T-helper 17 cell (primary cell): ENCODE results near the gene UGT1A5. TPM values are rescaled to one million over a fixed set of nuclear protein-coding genes. Genes with fewer than 3 reads are reported as not detected.
"Not testable (repeated sequence)": the region's sequence is repeated elsewhere in the genome, so short reads cannot be mapped to it uniquely, and the experiment has no call there.

ENCODE experiments used
- ATAC-seq: fragments of 150-1000 bp; cut with Tn5 transposase; 2 replicates; pipeline ENCODE4 v1.10.0; 2021; ENCODE audit warnings: mild to moderate bottlenecking, moderate library complexity
- DNase-seq, 3 donors: peaks; one replicate each; pipeline versions ENCODE4 v3.0.0 to v3.0.0-alpha.2; 2020 to 2021
- H3K9me3 ChIP-seq: one replicate; pipeline ENCODE4 v1.7.0; 2013; ENCODE audit warnings: low read length, mild to moderate bottlenecking; ENCODE audit not compliant: control insufficient read depth, poor library complexity, severe bottlenecking
- H3K27ac Mint-ChIP-seq: one replicate; pipeline ENCODE4 v1.8.0; 2022; ENCODE audit warnings: mild to moderate bottlenecking, moderate library complexity, mixed read lengths
- H3K27me3 Mint-ChIP-seq: one replicate; pipeline ENCODE4 v1.8.0; 2022; ENCODE audit warnings: mixed read lengths
- H3K36me3 Mint-ChIP-seq: one replicate; pipeline ENCODE4 v1.8.0; 2022; ENCODE audit warnings: low read depth, mixed read lengths
- H3K4me1 Mint-ChIP-seq: one replicate; pipeline ENCODE4 v1.8.0; 2022; ENCODE audit warnings: mild to moderate bottlenecking, mixed read lengths
- H3K4me3 Mint-ChIP-seq: one replicate; pipeline ENCODE4 v1.8.0; 2022; ENCODE audit warnings: mild to moderate bottlenecking, moderate library complexity, mixed read lengths
- total RNA-seq, 4 donors: library from RNA in 2 of 4; stranded (reverse) in 2 of 4; gene quantifications; one replicate each; pipeline ENCODE4 v1.2.3 and lab custom pipeline; 2022 to 2026

The UGT1A5 gene
- total RNA-seq, 2 donors from 2014 or later, result not detected

DNA sequence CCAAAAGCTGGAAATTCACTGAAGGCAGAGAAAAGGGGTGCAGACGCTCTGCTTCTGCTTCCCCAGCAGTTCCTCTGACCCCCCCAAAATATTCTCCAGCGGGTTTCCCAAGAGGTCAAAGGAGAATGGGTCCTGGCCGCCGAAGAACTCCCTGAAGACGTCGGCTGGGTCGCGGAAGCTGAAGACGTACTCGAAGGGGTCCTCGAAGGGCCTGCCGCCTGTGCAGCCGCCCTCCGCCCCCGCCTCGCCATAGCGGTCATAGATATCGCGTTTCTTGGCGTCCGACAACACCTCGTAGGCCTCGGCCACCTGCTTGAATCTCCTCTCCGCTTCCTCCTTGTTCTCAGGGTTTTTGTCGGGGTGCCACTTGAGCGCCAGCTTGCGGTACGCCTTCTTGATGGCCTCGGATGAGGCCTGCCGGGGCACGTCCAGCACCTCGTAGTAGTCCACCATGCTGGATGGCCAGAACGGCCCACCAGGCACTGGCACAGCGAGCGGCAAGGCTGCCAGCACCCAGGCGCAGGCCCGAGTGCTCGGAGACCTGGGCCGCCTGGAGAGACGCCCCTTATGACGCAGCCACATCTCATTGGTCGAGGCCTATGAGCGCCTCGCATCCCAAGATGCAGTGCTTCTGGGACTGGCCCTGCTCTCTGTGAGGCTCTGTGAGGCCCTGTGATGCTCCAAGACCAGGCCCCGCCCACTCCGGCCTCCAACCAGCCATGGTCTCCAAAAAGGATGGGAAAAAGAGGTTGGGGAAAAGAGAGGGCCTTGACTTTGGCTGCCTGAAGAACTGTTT lies 31.0 kb downstream of the UGT1A5 start:
- Mint-ChIP-seq H3K27ac (no peak overlapping the region), H3K27me3 (peaks cover 66% of the 10 kb centered on the region), H3K36me3 (peaks cover 3% of the 10 kb centered on the region), H3K4me3 (no peak overlapping the region), H3K4me1 (no peaks in the 10 kb centered on the region)
- no peak for ATAC-seq
- H3K9me3 ChIP-seq, result no peaks in the 10 kb centered on the region
- no peak for DNase-seq

DNA sequence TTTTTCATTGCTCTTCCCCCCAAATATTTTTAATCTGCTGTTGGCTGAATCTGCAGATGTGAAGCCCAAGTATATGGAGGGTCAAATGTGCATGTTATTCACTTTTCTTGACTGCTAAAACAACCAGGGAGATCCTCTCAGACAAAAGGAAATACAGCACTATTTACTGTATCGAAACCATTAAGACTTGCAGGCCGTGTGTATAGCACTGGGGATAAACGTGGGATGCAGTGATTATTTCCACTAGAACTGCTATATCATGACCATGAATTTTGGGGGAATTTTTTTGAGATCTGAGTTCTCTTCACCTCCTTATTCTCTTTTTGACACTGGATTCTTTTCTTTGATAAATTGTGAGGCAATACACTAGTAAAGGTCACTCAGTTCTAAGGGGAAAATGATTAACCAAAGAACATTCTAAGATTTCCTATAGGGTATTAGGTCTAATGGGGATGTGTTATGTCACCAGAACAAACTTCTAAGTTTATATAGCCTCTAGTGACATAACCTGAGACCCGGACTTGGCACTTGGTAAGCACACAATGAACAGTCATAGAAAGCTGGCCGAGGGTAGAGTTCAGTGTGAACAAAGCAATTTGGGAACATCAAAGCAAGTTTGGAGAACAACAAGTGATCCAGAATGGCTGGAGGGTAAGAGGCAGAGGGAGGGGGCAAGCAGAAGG lies 32.5 kb downstream of the UGT1A5 start:
- DNase-seq (no peak), ATAC-seq (no peak)
- no peak overlapping the region for H3K4me3 Mint-ChIP-seq
- no peaks in the 10 kb centered on the region for H3K9me3 ChIP-seq
- H3K4me1 Mint-ChIP-seq, result no peaks in the 10 kb centered on the region
- H3K27ac Mint-ChIP-seq, result no peak overlapping the region
- H3K36me3 Mint-ChIP-seq, result peaks cover under 1% of the 10 kb centered on the region
- H3K27me3 Mint-ChIP-seq, result peaks cover 52% of the 10 kb centered on the region

DNA sequence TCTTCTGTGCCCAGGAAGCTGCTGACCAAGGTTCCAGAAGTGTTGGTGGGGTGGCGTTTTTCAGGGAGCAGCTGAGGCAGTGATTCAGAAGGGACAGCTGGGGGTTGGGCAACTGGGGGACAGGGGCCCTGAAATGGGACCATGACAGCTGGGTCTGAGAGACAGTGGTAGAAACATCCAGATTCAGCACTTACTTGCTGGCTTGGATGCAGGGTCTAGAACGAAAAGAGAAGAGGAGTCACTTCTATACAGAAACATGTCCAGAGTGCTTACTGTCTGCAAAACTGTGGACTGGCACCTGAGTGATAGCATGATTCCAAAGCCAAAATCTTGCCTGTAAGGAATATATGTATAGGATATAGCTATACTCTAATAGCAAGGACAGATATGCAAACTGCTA lies 33.1 kb downstream of the UGT1A5 start:
- not testable (repeated sequence) for H3K27ac Mint-ChIP-seq, DNase-seq, H3K4me3 Mint-ChIP-seq, H3K36me3 Mint-ChIP-seq, H3K4me1 Mint-ChIP-seq, ATAC-seq, H3K9me3 ChIP-seq
- H3K27me3 Mint-ChIP-seq, result peaks cover 48% of the 10 kb centered on the region

DNA sequence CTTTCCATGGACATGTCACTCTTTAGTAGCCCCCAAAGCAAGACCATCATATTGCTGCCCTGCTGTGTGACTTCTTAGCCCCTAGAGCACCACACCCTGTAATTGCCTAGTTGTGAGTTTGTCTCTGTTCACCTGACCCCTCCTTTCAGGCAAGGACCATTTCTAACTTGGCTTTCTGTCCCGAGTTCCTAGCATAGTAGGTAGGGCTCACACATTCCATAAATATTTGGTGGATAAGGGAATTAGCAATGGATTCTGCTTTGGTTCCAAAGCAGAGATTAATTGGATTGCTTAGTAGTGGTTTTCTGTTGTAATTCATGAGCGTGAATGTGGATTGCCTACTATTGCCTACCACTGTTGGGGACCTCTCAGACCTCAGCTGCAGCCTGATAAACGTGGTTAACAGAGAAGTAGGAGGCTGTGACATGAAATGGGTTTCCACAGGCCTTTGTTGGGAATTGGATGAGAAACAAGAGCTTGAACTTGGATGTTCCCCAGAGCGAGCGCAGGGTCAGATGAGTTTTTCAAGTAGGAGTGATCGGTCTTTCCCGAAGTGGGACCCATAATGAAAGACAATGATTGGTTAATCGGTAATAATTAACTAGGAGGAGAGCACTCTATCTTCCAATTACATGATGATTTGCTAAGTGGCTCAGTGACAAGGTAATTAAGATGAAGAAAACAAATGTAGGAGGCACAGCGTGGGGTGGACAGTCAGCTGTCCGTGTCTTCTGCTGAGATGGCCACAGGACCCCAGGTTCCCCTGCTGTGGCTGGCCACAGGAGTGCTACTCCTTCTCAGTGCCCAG lies 34.0 kb downstream of the UGT1A5 start:
- no peak for ATAC-seq
- no peaks in the 10 kb centered on the region for H3K4me1 Mint-ChIP-seq
- DNase-seq, result no peak
- no peaks in the 10 kb centered on the region for H3K36me3 Mint-ChIP-seq
- H3K9me3 ChIP-seq, result no peaks in the 10 kb centered on the region
- peaks cover 40% of the 10 kb centered on the region for H3K27me3 Mint-ChIP-seq
- H3K4me3 Mint-ChIP-seq, result no peak overlapping the region
- H3K27ac Mint-ChIP-seq, result no peak overlapping the region

DNA sequence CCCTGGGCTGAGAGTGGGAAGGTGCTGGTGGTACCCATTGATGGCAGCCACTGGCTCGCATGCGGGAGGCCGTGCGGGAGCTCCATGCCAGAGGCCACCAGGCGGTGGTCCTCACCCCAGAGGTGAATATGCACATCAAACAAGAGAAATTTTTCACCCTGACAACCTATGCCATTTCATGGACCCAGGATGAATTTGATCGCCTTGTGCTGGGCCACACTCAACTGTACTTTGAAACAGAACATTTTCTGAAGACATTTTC lies 34.5 kb downstream of the UGT1A5 start:
- H3K36me3 Mint-ChIP-seq, result no peaks in the 10 kb centered on the region
- no peaks in the 10 kb centered on the region for H3K9me3 ChIP-seq
- no peak overlapping the region for H3K4me3 Mint-ChIP-seq
- ATAC-seq, result no peak
- no peaks in the 10 kb centered on the region for H3K4me1 Mint-ChIP-seq
- no peak for DNase-seq
- H3K27ac Mint-ChIP-seq, result no peak overlapping the region
- peaks cover 37% of the 10 kb centered on the region for H3K27me3 Mint-ChIP-seq

DNA sequence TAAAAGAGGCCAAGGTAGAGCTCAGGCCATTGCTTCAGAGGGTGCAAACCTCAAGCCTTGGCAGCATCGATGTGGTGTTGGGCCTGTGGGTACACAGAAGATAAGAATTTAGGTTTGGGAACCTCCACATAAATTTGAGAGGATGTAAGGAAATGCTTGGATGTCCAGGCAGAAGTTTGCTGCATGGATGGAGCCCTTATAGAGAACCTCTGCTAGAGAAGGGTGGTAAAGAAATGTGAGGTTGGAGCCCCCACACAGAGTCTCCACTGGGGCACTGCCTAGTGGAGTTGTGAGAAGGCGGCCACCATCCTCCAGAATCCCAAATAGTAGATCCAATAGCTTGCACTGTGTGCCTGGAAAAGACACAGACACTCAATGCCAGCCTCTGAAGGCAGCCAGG lies 38.0 kb downstream of the UGT1A5 start:
- not testable (repeated sequence) for DNase-seq, H3K4me1 Mint-ChIP-seq, H3K27ac Mint-ChIP-seq, ATAC-seq, H3K36me3 Mint-ChIP-seq, H3K4me3 Mint-ChIP-seq, H3K9me3 ChIP-seq
- peaks cover 34% of the 10 kb centered on the region for H3K27me3 Mint-ChIP-seq

DNA sequence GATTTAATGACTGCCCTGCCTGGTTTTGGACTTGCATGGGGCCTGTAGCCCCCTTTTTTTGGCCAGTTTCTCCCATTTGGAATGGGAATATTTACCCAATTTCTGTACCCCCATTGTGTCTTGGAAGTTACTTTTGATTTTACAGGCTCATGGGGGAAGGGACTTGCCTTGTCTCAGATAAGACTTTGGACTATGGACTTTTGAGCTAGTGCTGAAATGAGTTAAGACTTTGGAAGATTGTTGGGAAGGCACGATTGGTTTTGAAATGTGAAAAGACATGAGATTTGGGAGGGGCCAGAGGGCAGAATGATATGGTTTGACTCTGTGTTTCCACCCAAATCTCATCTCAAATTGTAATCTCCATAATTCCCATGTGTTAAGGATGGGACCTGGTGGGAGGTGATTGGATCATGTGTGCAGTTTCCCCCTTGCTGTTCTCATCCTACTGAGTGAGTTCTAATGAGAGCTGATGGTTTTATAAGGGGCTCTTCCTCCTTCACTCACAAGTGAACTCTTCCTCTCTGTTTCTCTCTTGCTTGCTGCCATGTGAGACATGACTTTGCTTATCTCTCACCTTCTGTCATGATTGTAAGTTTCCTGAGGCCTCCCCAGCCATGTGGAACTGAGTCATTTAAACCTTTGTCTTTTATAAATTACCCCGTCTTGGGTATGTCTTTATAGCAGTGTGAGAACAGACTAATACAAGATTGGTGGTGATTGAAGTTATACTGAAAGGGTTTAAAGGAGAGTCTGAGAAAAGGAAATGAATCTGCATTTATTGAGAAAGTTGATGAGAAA lies 38.7 kb downstream of the UGT1A5 start:
- not testable (repeated sequence) for DNase-seq, H3K4me3 Mint-ChIP-seq, H3K9me3 ChIP-seq, H3K27ac Mint-ChIP-seq, ATAC-seq, H3K36me3 Mint-ChIP-seq, H3K4me1 Mint-ChIP-seq
- peaks cover 31% of the 10 kb centered on the region for H3K27me3 Mint-ChIP-seq

DNA sequence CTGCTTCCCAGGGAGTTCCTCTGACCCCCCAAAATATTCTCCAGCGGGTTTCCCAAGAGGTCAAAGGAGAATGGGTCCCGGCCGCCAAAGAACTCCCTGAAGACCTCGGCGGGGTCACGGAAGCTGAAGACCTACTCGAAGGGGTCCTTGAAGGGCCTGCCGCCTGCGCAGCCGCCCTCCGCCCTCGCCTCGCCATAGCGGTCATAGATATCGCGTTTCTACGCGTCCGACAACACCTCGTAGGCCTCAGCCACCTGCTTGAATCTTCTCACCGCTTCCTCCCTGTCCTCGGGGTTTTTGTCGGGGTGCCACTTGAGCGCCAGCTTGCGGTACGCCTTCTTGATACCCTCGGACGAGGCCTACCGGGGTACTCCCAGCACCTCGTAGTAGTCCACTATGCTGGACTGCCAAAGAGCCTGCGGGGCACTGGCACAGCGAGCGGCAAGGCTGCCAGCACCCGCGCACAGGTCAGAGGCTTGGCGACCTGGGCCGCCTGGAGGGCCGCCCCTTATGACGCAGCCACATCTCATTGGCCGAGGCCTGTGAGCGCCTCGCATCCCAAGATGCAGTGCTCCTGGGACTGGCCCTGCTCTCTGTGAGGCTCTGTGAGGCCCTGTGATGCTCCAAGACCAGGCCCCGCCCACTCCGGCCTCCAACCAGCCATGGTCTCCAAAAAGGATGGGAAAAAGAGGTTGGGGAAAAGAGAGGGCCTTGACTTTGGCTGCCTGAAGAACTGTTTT lies 42.3 kb downstream of the UGT1A5 start:
- Mint-ChIP-seq H3K4me1 (no peaks in the 10 kb centered on the region), H3K27me3 (peaks cover 12% of the 10 kb centered on the region), H3K27ac (no peak overlapping the region), H3K4me3 (no peak overlapping the region), H3K36me3 (no peaks in the 10 kb centered on the region)
- no peaks in the 10 kb centered on the region for H3K9me3 ChIP-seq
- ATAC-seq (no peak), DNase-seq (no peak)

DNA sequence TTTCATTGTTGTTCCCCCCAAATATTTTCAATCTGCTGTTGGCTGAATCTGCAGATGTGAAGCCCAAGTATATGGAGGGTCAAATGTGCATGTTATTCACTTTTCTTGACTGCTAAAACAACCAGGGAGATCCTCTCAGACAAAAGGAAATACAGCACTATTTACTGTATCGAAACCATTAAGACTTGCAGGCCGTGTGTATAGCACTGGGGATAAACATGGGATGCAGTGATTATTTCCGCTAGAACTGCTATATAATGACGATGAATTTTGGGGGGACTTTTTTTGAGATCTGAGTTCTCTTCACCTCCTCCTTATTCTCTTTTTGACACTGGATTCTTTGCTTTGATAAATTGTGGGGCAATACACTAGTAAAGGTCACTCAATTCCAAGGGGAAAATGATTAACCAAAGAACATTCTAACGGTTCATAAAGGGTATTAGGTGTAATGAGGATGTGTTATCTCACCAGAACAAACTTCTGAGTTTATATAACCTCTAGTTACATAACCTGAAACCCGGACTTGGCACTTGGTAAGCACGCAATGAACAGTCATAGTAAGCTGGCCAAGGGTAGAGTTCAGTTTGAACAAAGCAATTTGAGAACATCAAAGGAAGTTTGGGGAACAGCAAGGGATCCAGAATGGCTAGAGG lies 43.8 kb downstream of the UGT1A5 start:
- no peak for ATAC-seq

DNA sequence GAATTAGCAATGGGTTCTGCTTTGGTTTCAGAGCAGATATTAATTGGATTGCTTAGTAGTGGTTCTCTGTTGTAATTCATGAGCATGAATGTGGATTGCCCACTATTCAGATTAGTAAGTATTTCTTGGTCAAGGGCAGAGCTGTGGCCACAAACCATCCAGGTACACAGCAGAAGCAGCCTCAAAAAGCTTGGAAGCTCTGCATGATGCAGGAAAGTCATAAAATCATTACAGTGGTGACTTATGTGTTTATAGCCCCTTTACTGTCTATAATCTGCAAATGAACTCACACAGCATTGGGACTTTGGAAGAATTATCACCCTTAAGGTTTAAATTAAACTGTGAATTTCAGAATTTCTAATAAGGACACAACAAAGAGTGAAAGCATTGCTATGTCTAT lies 45.4 kb downstream of the UGT1A5 start:
- no peak for DNase-seq
- Mint-ChIP-seq H3K27me3 (peaks cover 19% of the 10 kb centered on the region), H3K27ac (no peak overlapping the region), H3K4me1 (no peaks in the 10 kb centered on the region), H3K4me3 (no peak overlapping the region), H3K36me3 (no peaks in the 10 kb centered on the region)
- ATAC-seq, result no peak
- H3K9me3 ChIP-seq, result no peaks in the 10 kb centered on the region

More for the DNA sequence above, 43.8 kb downstream of the UGT1A5 start:
- no peak for DNase-seq
- no peaks in the 10 kb centered on the region for H3K9me3 ChIP-seq
- no peaks in the 10 kb centered on the region for H3K4me1 Mint-ChIP-seq
- no peaks in the 10 kb centered on the region for H3K36me3 Mint-ChIP-seq
- H3K27me3 Mint-ChIP-seq, result peaks cover 19% of the 10 kb centered on the region
- no peak overlapping the region for H3K27ac Mint-ChIP-seq
- no peak overlapping the region for H3K4me3 Mint-ChIP-seq

DNA sequence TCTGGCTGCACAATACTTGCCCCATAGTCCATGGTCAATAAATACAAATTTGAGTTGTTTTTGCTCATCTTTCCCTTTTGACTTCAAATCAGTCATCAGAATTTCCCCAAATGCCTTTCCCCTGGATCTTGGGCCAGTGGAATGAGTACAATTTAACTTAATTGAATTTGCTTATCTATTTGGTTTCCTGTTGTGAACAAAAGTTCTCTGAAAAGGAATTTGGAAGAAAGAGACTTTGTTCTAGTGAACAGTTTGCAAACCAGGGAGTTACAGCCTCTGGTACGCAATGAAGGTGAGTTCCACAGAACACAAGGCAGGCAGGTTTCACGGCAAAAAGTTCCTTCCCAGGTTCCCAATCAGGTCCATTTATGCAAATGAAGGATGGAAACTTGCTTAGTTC lies 46.1 kb downstream of the UGT1A5 start:
- Mint-ChIP-seq H3K4me1 (no peaks in the 10 kb centered on the region), H3K27me3 (peaks cover 22% of the 10 kb centered on the region), H3K27ac (no peak overlapping the region), H3K4me3 (no peak overlapping the region), H3K36me3 (no peaks in the 10 kb centered on the region)
- no peaks in the 10 kb centered on the region for H3K9me3 ChIP-seq
- no peak for DNase-seq
- no peak for ATAC-seq

DNA sequence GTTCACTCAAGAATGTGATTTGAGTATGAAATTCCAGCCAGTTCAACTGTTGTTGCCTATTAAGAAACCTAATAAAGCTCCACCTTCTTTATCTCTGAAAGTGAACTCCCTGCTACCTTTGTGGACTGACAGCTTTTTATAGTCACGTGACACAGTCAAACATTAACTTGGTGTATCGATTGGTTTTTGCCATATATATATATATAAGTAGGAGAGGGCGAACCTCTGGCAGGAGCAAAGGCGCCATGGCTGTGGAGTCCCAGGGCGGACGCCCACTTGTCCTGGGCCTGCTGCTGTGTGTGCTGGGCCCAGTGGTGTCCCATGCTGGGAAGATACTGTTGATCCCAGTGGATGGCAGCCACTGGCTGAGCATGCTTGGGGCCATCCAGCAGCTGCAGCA lies 47.3 kb downstream of the UGT1A5 start, which contains the start of gene UGT1A1:
UGT1A1 (plus strand) TSS at position 228 of the 400 bp plus-strand sequence; CDS start at position 246, 18 bp downstream.
- ATAC-seq, result no peak
- Mint-ChIP-seq H3K4me3 (no peak within 1 kb of the TSS), H3K27me3 (peaks cover 31% of the 10 kb centered on the region), H3K4me1 (no peaks in the 10 kb centered on the region), H3K36me3 (no peaks in the 10 kb centered on the region), H3K27ac (no peak within 1 kb of the TSS)
- H3K9me3 ChIP-seq, result no peaks in the 10 kb centered on the region
- DNase-seq, result no peak
